Activated T-helper 1 cell treated with anti-CD3 and anti-CD28 coated beads, Interleukin-12 subunit alpha, Interleukin-12 subunit beta, Interleukin-2, Interleukin-4 antibody, amounts not matched to agents 30 ng/mL and 10 ng/mL and 1 ng/mL, durations not matched to agents 14 hours and 24 hours and 36 hours (primary cell): ENCODE measurements around the gene ACTN2. TPM values are rescaled to one million over a fixed set of nuclear protein-coding genes. Genes with fewer than 3 reads are reported as not detected.

Source experiments
- DNase-seq: peaks from one replicate; pipeline ENCODE4 v3.0.0; 2021; ENCODE audit warnings: low spot score
- H3K27ac Mint-ChIP-seq: one replicate; pipeline ENCODE4 v1.8.0; 2021; ENCODE audit warnings: mild to moderate bottlenecking, mixed read lengths
- H3K27me3 Mint-ChIP-seq: one replicate; pipeline ENCODE4 v1.8.0; 2022; ENCODE audit warnings: mild to moderate bottlenecking, moderate library complexity, mixed read lengths; ENCODE audit not compliant: insufficient read depth
- H3K36me3 Mint-ChIP-seq: one replicate; pipeline ENCODE4 v1.8.0; 2021; ENCODE audit warnings: low read depth, mixed read lengths
- H3K4me1 Mint-ChIP-seq: one replicate; pipeline ENCODE4 v1.8.0; 2021; ENCODE audit warnings: low read depth, mixed read lengths
- H3K4me3 Mint-ChIP-seq: one replicate; pipeline ENCODE4 v1.8.0; 2021; ENCODE audit warnings: mild to moderate bottlenecking, moderate library complexity, mixed read lengths
- H3K9me3 Mint-ChIP-seq: one replicate; pipeline ENCODE4 v1.8.0; 2021; ENCODE audit warnings: mixed read lengths
- intact Hi-C: fragments of 100-400 bp; cut with micrococcal nuclease; formaldehyde crosslinking; loops from one replicate; pipeline ENCODE4 v1.15.1; 2024
- total RNA-seq: library from RNA; stranded (reverse); gene quantifications from 2 replicates; pipeline ENCODE4 v1.2.3, GENCODE V29; 2022

ACTN2 gene
- total RNA-seq, 1 donor from 2014 or later: 0.10 TPM

DNA sequence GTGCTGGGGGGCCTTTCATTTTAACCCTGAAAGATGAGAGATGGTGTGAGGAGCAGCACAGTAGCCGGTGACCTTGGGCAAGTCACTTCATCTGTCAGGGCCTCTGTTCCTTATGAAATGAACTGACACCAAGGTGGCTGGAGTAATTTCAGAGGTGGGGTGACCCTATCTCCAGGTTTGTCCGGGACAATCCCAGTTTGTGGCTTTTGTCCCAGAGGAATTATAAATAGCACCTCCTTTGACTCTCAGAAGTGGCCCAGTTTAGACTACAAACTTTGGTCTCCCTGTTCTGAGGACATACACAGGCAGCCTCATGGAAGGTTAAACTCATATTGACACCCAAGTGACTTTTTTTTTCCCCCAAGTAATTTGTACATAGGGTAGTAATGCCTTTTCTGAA lies 14.6 kb downstream of the ACTN2 start:
- no peaks in the 10 kb centered on the region for H3K36me3 Mint-ChIP-seq
- no peaks in the 10 kb centered on the region for H3K9me3 Mint-ChIP-seq
- no peak for DNase-seq
- no peaks in the 10 kb centered on the region for H3K4me1 Mint-ChIP-seq
- intact Hi-C loops: no loop called here
- no peak overlapping the region for H3K27ac Mint-ChIP-seq
- no peak overlapping the region for H3K4me3 Mint-ChIP-seq
- H3K27me3 Mint-ChIP-seq: peaks cover 2% of the 10 kb centered on the region

DNA sequence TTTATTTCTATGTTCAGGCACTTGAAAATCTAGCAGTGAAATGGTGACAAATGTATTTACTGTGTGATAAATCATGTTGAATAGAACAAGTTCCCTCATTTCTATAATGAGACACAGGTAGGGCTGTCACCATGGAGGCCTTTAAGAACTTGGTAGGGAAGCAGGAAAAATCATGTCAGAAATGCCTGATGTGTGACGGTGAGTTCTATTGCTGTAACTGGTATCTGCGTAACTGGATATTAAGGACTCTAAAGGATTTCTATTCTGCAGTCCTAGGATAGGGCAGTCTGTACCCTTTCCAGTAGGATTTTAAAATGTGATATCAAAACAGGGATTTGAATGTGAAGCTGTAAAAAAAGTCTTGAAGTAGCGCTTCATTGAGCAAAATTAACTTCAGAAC lies 15.5 kb downstream of the ACTN2 start:
- no peaks in the 10 kb centered on the region for H3K4me1 Mint-ChIP-seq
- H3K36me3 Mint-ChIP-seq: no peaks in the 10 kb centered on the region
- intact Hi-C loops: no loop called here
- peaks cover 2% of the 10 kb centered on the region for H3K27me3 Mint-ChIP-seq
- no peak for DNase-seq
- H3K9me3 Mint-ChIP-seq: no peaks in the 10 kb centered on the region
- H3K27ac Mint-ChIP-seq: no peak overlapping the region
- H3K4me3 Mint-ChIP-seq: no peak overlapping the region

DNA sequence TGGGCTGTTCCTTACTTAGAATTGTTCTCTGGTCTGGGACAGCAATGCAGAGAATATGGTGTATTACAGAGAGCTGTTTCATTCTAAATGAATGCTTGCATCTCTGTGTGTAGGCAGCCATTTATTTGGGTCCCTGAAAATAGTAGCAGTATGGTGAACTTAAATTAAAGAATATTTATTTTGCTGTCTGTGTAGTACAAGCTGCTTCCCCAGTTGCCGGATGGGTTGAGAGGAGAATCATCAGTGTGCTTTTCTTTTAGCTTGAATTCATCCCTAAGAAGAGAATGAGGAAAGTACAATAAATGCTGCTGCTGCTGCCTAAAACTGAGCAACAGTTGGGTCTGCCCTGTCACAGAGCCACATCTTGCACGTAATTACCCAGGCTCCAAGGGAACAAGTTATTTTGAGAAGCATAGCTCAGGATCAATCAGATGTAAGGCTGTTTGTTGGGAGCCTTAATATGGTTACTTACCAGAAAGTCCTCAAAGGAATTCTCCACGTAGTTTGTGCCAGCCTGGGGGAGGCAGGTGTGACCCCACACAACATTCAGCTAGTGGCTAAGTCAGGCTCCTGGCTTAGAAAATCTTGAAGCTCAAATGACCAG lies 16.6 kb downstream of the ACTN2 start:
- intact Hi-C loops: no loop called here
- Mint-ChIP-seq H3K4me1 (no peaks in the 10 kb centered on the region), H3K36me3 (no peaks in the 10 kb centered on the region), H3K27me3 (no peaks in the 10 kb centered on the region), H3K9me3 (no peaks in the 10 kb centered on the region), H3K4me3 (no peak overlapping the region), H3K27ac (no peak overlapping the region)
- DNase-seq: no peak

DNA sequence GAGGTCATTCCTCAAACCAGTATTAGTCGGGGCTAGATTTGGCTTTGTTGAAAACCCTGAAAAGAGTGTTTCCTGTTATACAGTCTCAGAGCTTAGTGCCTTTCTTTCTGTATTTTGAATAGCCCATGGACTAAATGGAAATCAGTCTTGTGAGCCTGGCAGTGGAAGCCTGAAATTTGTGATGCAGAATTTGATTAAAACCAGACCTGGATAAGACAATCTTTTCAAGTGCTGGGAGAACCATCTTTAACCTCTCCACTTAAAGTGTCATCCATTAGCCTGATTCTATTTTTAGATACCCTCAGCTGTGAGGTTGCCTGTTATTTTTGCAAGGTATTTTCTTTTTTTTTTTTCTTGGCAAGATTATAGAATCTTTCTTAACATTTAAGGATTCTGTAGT lies 19.5 kb downstream of the ACTN2 start:
- H3K4me3 Mint-ChIP-seq: no peak overlapping the region
- no peaks in the 10 kb centered on the region for H3K9me3 Mint-ChIP-seq
- no peak overlapping the region for H3K27ac Mint-ChIP-seq
- H3K27me3 Mint-ChIP-seq: no peaks in the 10 kb centered on the region
- H3K4me1 Mint-ChIP-seq: no peaks in the 10 kb centered on the region
- no peak for DNase-seq
- intact Hi-C loops: no loop called here
- no peaks in the 10 kb centered on the region for H3K36me3 Mint-ChIP-seq

DNA sequence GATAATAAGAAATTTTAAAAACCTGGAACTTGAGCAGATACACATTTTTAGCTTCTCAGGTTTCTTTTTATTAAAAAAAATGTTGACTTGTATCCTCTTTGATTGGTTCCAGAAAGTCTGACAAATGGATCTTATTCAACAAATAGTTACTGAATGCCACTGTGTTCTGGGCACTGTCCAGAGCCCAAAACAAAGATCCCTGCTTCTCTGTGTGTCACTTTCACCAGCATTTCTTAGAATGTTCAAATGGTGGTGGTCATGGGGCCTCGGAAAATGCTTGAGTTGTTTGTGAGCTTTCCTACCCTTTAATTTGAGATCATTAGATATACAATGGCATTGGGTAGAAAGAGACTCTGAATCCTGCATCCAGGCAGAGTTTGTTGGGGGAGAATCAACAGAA lies 19.9 kb downstream of the ACTN2 start:
- Mint-ChIP-seq H3K27me3 (no peaks in the 10 kb centered on the region), H3K9me3 (no peaks in the 10 kb centered on the region), H3K27ac (no peak overlapping the region), H3K4me1 (no peaks in the 10 kb centered on the region), H3K4me3 (no peak overlapping the region), H3K36me3 (no peaks in the 10 kb centered on the region)
- DNase-seq: no peak
- intact Hi-C loops: no loop called here

DNA sequence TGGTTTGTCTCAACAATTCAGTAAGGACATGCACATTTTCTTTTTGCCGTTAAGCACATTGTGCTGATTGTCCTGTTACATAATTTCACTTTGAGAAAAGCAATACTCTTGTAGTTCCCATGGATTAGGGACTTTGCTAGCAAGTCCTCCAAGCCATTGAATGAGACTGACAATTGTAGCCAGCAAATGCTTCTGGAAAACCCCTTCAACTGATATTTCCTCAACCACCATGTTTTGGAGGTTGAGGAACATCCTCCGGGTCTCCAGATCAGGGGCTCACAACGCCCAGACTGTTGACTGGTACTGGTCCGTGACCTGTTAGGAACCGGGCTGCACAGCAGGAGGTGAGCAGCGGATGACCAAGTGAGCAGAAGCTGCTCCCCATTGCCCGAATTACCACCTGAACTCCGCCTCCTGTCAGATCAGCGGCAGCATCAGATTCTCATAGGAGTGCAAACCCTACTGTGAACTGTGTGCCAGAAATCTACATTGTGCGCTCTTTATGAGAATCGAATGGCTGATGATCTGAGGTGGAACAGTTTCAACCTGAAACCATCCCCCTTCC lies 24.1 kb downstream of the ACTN2 start:
- H3K4me3 Mint-ChIP-seq: no peak overlapping the region
- H3K27ac Mint-ChIP-seq: no peak overlapping the region
- intact Hi-C loops: no loop called here
- no peaks in the 10 kb centered on the region for H3K9me3 Mint-ChIP-seq
- no peaks in the 10 kb centered on the region for H3K4me1 Mint-ChIP-seq
- H3K36me3 Mint-ChIP-seq: no peaks in the 10 kb centered on the region
- no peak for DNase-seq
- peaks cover 3% of the 10 kb centered on the region for H3K27me3 Mint-ChIP-seq

DNA sequence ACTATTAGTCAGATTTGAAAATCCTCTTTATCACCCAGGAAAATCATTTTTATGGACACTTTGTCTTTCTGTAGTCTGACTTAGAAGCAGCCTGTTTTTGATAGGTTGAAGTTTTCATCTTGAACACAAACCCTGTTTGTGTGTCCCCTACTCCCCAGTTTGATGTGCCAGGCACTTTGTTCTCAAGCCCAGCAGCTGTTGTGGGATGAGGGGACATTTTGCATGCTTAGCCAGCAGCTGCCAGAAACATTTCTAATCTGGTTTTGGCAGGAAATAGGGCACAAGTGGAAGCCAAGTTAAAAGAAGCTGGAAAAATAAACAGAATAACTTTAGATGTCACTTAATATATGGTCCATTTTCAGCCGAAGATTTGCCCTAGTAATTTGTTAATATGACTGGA lies 29.9 kb downstream of the ACTN2 start:
- H3K4me3 Mint-ChIP-seq: no peak overlapping the region
- no peak overlapping the region for H3K27ac Mint-ChIP-seq
- no peaks in the 10 kb centered on the region for H3K9me3 Mint-ChIP-seq
- intact Hi-C loops: no loop called here
- no peak for DNase-seq
- no peaks in the 10 kb centered on the region for H3K4me1 Mint-ChIP-seq
- no peaks in the 10 kb centered on the region for H3K36me3 Mint-ChIP-seq
- peaks cover 3% of the 10 kb centered on the region for H3K27me3 Mint-ChIP-seq

DNA sequence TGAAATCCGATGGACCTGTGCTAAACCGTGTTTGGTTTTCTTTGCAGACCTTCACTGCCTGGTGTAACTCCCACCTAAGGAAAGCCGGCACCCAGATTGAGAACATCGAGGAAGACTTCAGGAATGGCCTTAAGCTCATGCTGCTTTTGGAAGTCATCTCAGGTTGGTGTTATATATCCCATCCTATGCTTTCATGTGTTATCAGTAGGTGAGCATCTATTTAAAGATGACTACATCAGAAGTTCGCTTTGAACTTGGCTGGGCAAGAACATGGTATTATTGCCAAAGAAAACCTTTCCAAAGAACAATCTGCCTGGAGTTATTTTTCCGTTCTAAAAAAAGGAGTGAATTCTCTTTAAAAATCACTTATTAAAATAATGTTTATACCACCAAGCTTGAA lies 31.5 kb downstream of the ACTN2 start:
- Mint-ChIP-seq H3K4me3 (no peak overlapping the region), H3K27me3 (no peaks in the 10 kb centered on the region), H3K4me1 (no peaks in the 10 kb centered on the region), H3K36me3 (no peaks in the 10 kb centered on the region), H3K9me3 (no peaks in the 10 kb centered on the region), H3K27ac (no peak overlapping the region)
- intact Hi-C loops: no loop called here
- DNase-seq: no peak

DNA sequence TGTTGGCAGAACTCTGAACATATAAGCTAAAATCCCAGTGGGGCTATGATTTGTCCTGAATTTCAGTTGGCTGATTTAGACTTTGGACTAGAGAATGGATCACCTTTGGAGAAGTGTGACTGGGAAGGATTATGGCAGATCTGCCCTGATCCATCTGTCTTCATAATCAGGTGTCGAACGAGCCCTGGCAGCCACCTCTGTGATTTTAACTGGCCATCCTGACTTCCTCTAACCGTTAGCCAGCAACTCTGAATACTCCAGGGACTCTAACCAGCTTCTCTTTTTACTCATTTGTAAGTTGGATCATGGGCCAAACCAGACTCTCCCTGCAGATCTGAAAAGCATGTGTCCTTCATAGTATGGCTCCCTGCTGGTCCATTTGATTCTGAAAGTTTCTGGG lies 32.0 kb downstream of the ACTN2 start:
- no peaks in the 10 kb centered on the region for H3K36me3 Mint-ChIP-seq
- no peak overlapping the region for H3K27ac Mint-ChIP-seq
- H3K9me3 Mint-ChIP-seq: no peaks in the 10 kb centered on the region
- no peaks in the 10 kb centered on the region for H3K27me3 Mint-ChIP-seq
- H3K4me3 Mint-ChIP-seq: no peak overlapping the region
- H3K4me1 Mint-ChIP-seq: no peaks in the 10 kb centered on the region
- no peak for DNase-seq
- intact Hi-C loops: no loop called here

DNA sequence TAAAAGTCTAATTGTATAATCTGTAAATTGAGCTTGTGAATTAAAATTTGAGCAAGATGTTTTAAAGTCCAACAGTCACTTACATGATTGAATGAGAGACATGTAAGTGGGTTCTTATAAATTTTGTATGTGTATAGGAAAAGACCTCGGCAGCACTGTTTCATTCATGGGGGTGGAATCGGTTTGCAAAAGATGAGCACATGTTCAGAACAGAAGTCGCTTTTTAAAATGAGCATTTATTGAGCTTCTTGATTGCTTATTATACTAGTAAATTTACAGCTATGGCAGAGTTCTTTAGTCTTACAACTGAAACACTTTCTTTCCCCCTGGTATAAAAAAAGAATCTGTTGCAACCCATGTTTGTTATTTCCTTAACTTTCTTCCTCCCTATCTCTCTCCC lies 33.9 kb downstream of the ACTN2 start:
- intact Hi-C loops: no loop called here
- no peaks in the 10 kb centered on the region for H3K27me3 Mint-ChIP-seq
- H3K4me3 Mint-ChIP-seq: no peak overlapping the region
- H3K36me3 Mint-ChIP-seq: no peaks in the 10 kb centered on the region
- no peak overlapping the region for H3K27ac Mint-ChIP-seq
- DNase-seq: no peak
- no peaks in the 10 kb centered on the region for H3K4me1 Mint-ChIP-seq
- no peaks in the 10 kb centered on the region for H3K9me3 Mint-ChIP-seq

DNA sequence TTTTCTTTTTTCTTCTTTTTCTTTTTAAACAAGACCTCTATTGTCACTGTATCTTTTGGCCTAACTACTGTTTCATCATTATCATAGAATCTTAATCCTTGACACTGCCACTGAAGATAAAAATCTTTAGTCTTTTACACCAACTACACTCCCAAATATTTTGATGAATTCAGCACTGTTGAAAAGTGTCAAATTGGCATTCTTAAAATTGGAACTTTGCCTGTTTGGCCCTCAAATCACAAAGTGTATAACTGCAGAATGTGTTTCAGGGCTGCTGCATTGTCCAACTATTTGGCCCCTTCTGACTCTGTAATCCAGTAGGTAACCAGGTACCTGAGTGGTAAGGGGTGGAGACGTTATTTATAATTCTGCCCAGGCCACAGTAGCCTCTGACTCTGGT lies 34.3 kb downstream of the ACTN2 start:
- Mint-ChIP-seq H3K9me3 (no peaks in the 10 kb centered on the region), H3K4me1 (no peaks in the 10 kb centered on the region), H3K4me3 (no peak overlapping the region), H3K27ac (no peak overlapping the region), H3K27me3 (peaks cover under 1% of the 10 kb centered on the region), H3K36me3 (no peaks in the 10 kb centered on the region)
- DNase-seq: no peak
- intact Hi-C loops: no loop called here

DNA sequence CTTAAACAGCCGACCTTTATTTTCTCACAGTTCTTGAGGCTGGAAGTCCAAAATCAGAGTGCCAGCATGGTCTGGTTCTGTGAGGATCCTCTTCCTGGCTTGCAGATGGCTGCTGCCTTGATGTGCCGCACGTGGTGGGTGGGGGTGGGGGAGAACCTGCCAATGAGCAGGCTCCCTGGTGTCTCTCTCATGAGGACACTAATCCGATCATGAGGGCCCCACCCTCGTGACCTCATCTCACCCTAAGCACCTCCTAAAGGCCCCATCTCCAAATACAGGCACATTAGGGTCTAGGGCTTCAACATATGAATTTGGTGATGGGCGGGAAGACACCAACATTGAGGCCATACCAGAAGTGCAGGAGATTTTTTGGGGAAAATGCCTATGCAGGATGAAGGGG lies 37.8 kb downstream of the ACTN2 start:
- no peaks in the 10 kb centered on the region for H3K4me1 Mint-ChIP-seq

DNA sequence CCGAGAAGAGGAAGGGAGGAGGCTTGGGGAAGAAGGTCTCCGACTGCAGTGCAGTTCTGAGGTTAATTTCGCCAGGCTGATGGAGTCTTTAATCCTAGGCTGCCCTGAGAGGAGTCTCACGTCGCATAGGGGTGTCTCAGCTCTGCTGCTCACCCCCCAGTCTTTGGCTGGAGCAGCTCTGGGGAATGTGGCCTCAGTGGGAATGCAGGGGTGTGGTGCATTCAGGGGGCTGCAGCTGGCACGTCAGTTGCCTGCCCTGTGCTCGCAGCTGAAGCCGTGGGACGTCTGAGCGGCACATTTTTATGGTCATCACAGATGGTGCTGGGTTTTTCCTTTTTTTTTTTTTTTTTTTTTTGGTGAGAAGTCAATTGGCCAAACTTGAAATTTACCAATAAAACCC lies 38.2 kb downstream of the ACTN2 start:
- Mint-ChIP-seq H3K27me3 (peaks cover 4% of the 10 kb centered on the region), H3K27ac (no peak overlapping the region), H3K4me1 (no peaks in the 10 kb centered on the region), H3K36me3 (no peaks in the 10 kb centered on the region), H3K9me3 (no peaks in the 10 kb centered on the region), H3K4me3 (no peak overlapping the region)
- no peak for DNase-seq
- intact Hi-C loops: no loop called here

More for the DNA sequence above, 37.8 kb downstream of the ACTN2 start:
- Mint-ChIP-seq H3K9me3 (no peaks in the 10 kb centered on the region), H3K27ac (no peak overlapping the region), H3K36me3 (no peaks in the 10 kb centered on the region), H3K4me3 (no peak overlapping the region), H3K27me3 (peaks cover 4% of the 10 kb centered on the region)
- intact Hi-C loops: no loop called here
- no peak for DNase-seq

DNA sequence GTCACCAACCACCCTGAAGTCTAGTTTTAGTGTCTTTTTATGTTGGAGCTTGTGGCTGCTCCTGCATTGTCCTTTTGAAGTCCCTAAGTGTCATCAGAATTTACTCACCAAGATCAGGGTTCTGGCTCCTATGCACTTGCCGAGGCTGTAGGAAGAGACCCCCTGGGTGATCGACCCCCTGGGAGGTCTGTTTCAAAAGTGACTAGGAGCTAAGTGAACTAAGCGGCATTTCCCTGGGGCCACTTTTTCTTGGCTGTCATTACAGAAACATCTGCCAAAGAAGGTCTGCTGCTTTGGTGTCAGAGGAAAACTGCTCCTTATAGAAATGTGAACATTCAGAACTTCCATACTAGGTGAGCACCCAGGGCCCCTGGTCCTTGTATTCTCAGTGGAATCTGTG lies 39.4 kb downstream of the ACTN2 start:
- no peak overlapping the region for H3K4me3 Mint-ChIP-seq
- H3K4me1 Mint-ChIP-seq: no peaks in the 10 kb centered on the region
- intact Hi-C loops: no loop called here
- no peak overlapping the region for H3K27ac Mint-ChIP-seq
- no peak for DNase-seq
- no peaks in the 10 kb centered on the region for H3K9me3 Mint-ChIP-seq
- no peaks in the 10 kb centered on the region for H3K36me3 Mint-ChIP-seq
- peaks cover 5% of the 10 kb centered on the region for H3K27me3 Mint-ChIP-seq
